GM23248 (cell line): ENCODE data around the gene EHBP1.

Experiments used
- EZH2 ChIP-seq: fragments of 200-600 bp; sonication (generic); IDR thresholded peaks from 2 replicates; pipeline ENCODE4 v1.6.1; 2018; ENCODE audit warnings: antibody characterized with exemption, mild to moderate bottlenecking; ENCODE audit not compliant: insufficient read depth, poor library complexity, severe bottlenecking
- EZH2phosphoT487 ChIP-seq: fragments of 200-600 bp; sonication (generic); IDR thresholded peaks from 2 replicates; pipeline ENCODE4 v1.6.1; 2018; ENCODE audit warnings: antibody characterized with exemption, moderate library complexity, mild to moderate bottlenecking, low read depth; ENCODE audit not compliant: insufficient read depth

- TF ChIP-seq EZH2phosphoT487 (no peak), EZH2 (no peak)
These were observed 33.7 kb downstream of the EHBP1 start for GRCh38 chr2:62738981-62739936.
